22Rv1 (cell line): ENCODE results near the gene TRDMT1.

Source experiments
- CTCF ChIP-seq: fragments of 450-650 bp; IDR thresholded peaks from 2 replicates; pipeline ENCODE4 v1.5.1; 2017; ENCODE audit warnings: mild to moderate bottlenecking
- ZFX ChIP-seq: fragments of 450-650 bp; IDR thresholded peaks from 2 replicates; pipeline ENCODE4 v1.6.1; 2017; ENCODE audit warnings: antibody characterized with exemption, borderline replicate concordance

- no peak for TF ChIP-seq CTCF
- no peak for TF ChIP-seq ZFX
Measured at GRCh38 chr10:17206210-17206709, 4.8 kb upstream of the TRDMT1 start.
